Measurements from ENCODE around the gene TMEM239. TPM values are rescaled to one million over a fixed set of nuclear protein-coding genes. Genes with fewer than 3 reads are reported as not detected.
"Not testable (repeated sequence)": the region's sequence is repeated elsewhere in the genome, so short reads cannot be mapped to it uniquely, and the experiment has no call there.

TMEM239 gene
- total RNA-seq, 1 donor from 2014 or later, result not detected

DNA sequence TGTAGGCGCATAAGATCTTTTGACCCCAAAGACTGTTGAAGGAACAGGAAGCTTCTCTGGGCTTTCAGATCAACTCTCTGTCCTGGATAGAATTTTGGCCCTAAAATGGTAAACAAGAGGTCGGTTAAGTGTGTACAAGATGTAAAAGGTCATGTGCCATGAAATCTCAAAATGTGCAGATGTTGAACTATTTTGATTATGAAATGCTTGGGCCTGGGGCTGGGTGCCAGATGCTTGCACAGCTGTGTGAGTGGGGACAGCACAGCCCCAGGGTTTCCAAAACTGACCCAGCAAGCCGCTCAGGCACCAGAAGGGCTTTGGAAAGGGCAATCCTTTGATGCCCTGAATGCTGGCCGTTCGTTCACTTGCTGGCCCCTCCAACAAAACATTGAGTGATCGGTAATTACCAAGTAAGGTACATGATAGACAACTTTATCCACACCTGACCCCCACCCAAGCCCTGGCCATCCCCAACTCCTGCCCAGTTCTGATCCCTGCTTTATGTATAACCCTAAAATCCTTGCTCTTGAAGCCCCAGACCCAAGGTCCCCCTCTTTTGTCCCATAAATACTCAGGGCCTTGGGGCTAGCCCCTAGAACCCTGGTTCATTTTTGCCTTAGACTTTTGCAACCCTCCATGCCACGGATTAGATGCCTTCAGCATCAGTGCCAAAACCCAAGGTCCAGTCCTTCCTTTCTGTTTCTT lies 1.9 kb downstream of the TMEM239 start:
- intact Hi-C loops (cut with micrococcal nuclease), result no loop called here
- Mint-ChIP-seq H3K27me3 (ENCODE audit: low read depth) (peaks cover 49% of the 10 kb centered on the region), H3K4me1 (ENCODE audit: low read depth) (peaks cover 7% of the 10 kb centered on the region), H3K27ac (no peak overlapping the region), H3K4me3 (ENCODE audit: low read depth) (no peak overlapping the region), H3K36me3 (ENCODE audit: low read depth) (no peaks in the 10 kb centered on the region), H3K9me3 (peaks cover 4% of the 10 kb centered on the region)
- DNase-seq (ENCODE audit: low spot score), result no peak

- intact Hi-C loops (cut with micrococcal nuclease), result no loop called here
- DNase-seq (ENCODE audit: low spot score), result no peak
- no peak overlapping the region for H3K4me3 Mint-ChIP-seq (ENCODE audit: low read depth)
- H3K9me3 Mint-ChIP-seq, result no peaks in the 10 kb centered on the region
- H3K27me3 Mint-ChIP-seq (ENCODE audit: low read depth), result peaks cover 35% of the 10 kb centered on the region
- H3K27ac Mint-ChIP-seq, result no peak overlapping the region
- H3K4me1 Mint-ChIP-seq (ENCODE audit: low read depth), result peaks cover 7% of the 10 kb centered on the region
- H3K36me3 Mint-ChIP-seq (ENCODE audit: low read depth), result no peaks in the 10 kb centered on the region
These were observed 4.1 kb downstream of the TMEM239 start for GRCh38 chr20:2820084-2820895.

DNA sequence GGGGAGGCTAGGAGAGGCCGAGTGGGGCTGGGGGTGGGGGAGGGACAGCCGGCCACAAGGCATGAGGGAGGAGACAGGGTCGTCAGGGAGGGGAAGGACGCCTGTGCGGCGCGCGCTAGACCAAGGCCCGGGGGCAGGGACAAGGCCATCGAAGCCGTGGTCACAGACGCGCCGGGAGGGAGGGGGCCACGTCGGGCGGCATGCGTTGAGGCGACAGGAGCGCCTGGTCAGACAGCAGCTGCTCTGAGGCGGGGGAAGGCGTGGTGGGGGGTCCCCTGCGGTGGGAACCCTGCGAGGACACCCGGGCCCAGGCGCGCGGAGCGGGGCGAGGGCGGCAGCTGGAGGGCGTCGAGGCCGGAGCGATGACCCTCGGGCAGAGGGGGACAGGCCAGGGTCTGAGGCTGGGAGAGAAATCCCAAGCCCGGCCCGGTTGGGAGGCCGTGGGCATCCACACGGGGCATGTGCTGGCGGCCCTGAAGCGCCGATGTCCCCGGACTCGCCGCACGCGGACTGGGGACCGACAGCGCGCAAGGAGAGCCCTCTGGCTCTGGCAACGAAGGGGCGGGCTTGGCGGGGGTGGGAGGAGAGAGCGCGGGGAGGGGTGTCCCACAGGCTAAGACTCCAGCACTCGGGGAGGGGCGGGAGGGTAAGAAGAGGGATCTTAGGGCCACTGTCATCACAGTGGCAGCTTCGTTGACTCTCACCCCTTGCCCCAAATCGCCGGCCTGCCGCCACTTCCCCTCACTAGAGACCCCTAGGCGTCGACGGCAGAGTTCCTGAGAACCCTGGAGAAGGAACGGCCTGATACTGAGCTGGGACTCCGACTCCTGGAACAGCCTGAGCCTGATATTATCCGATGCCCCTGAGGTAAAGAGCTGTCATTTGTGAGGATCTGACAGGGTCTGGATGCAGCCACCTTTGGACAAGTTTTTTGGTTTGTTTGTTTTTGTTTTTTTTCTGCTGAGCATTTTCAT lies 5.0 kb downstream of the TMEM239 start:
- H3K4me1 Mint-ChIP-seq (ENCODE audit: low read depth), result peaks cover 12% of the 10 kb centered on the region
- H3K9me3 Mint-ChIP-seq, result no peaks in the 10 kb centered on the region
- no peaks in the 10 kb centered on the region for H3K36me3 Mint-ChIP-seq (ENCODE audit: low read depth)
- H3K27ac Mint-ChIP-seq, result no peak overlapping the region
- intact Hi-C loops (cut with micrococcal nuclease), result no loop called here
- H3K4me3 Mint-ChIP-seq (ENCODE audit: low read depth), result peak overlapping the region; percentile 39
- no peak for DNase-seq (ENCODE audit: low spot score)
- H3K27me3 Mint-ChIP-seq (ENCODE audit: low read depth), result peaks cover 40% of the 10 kb centered on the region

DNA sequence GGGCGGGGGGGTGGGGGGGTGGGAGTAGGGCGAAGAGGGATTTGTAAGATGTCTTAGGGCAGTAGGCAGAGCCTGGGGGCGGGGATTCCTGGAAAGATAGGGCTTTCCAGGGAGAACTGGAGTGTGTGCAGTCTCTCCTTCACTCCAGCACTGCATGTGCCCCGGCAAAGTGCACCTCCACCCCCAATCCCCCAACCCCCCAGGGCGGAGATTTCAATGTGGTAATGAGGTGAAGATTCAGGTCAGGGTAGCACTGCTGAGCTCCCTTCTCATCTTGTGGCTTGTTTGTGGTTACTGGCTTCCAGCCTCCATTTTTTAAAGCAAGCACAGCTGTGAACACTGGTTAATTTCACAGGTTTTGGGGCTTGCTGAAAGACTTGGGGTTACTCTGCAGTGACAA lies 5.9 kb downstream of the TMEM239 start:
- peak; percentile 56 for DNase-seq (ENCODE audit: low spot score)
- H3K4me3 Mint-ChIP-seq (ENCODE audit: low read depth), result no peak overlapping the region
- no peaks in the 10 kb centered on the region for H3K36me3 Mint-ChIP-seq (ENCODE audit: low read depth)
- peaks cover 48% of the 10 kb centered on the region for H3K27me3 Mint-ChIP-seq (ENCODE audit: low read depth)
- H3K9me3 Mint-ChIP-seq, result no peaks in the 10 kb centered on the region
- H3K4me1 Mint-ChIP-seq (ENCODE audit: low read depth), result peaks cover 21% of the 10 kb centered on the region
- no peak overlapping the region for H3K27ac Mint-ChIP-seq
- intact Hi-C loops (cut with micrococcal nuclease), result no loop called here

DNA sequence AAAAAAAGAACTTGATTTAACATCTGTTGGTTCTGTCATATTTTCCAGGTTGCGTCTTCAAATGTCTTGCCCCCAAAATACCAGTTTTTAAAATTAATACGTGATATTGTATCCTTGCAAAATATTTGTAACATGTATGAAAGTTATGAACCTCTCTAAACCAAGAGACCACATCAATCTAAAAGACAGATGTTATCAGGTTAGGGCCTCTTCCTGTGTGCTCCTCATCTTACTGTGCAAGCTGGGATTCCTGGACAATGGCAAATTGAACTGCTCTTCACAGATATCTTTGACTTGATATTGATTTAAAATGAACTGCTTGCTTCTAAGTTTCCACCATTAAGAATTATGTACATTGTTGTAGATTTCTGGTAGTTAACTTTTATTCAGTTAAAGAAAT lies 9.6 kb downstream of the TMEM239 start:
- no peaks in the 10 kb centered on the region for H3K9me3 Mint-ChIP-seq
- no peak overlapping the region for H3K27ac Mint-ChIP-seq
- peak overlapping the region; percentile 52 for H3K4me3 Mint-ChIP-seq (ENCODE audit: low read depth)
- no peak for DNase-seq (ENCODE audit: low spot score)
- no peaks in the 10 kb centered on the region for H3K36me3 Mint-ChIP-seq (ENCODE audit: low read depth)
- H3K4me1 Mint-ChIP-seq (ENCODE audit: low read depth), result peaks cover 21% of the 10 kb centered on the region
- peaks cover 44% of the 10 kb centered on the region for H3K27me3 Mint-ChIP-seq (ENCODE audit: low read depth)
- intact Hi-C loops (cut with micrococcal nuclease), result no loop called here

GRCh38 chr20:2826655-2827054 lies 10.5 kb downstream of the TMEM239 start:
- no peak overlapping the region for H3K27ac Mint-ChIP-seq
- no peaks in the 10 kb centered on the region for H3K9me3 Mint-ChIP-seq
- no peak for DNase-seq (ENCODE audit: low spot score)
- peaks cover 40% of the 10 kb centered on the region for H3K27me3 Mint-ChIP-seq (ENCODE audit: low read depth)
- H3K4me1 Mint-ChIP-seq (ENCODE audit: low read depth), result peaks cover 18% of the 10 kb centered on the region
- H3K36me3 Mint-ChIP-seq (ENCODE audit: low read depth), result no peaks in the 10 kb centered on the region
- H3K4me3 Mint-ChIP-seq (ENCODE audit: low read depth), result no peak overlapping the region
- intact Hi-C loops (cut with micrococcal nuclease), result no loop called here

DNA sequence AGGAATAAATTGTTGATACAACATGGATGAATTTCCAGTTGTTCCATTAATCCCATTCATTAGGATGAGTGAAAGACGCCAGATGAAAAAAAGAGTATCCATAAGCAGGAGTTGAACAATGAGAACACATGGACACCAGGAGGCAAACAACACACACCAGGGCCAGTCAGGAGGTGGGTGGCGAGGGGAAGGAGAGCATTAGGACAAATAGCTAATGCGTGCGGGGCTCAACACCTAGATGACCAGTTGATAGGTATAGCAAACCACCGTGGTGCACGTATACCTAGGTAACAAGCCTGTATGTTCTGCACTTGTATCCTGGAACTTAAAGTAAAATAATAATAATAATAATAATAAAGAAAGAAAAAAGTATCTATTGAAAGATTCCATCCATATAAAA lies 13.2 kb downstream of the TMEM239 start:
- H3K9me3 Mint-ChIP-seq, result no peaks in the 10 kb centered on the region
- H3K4me3 Mint-ChIP-seq (ENCODE audit: low read depth), result no peak overlapping the region
- intact Hi-C loops (cut with micrococcal nuclease), result no loop called here
- no peak for DNase-seq (ENCODE audit: low spot score)
- peaks cover 39% of the 10 kb centered on the region for H3K27me3 Mint-ChIP-seq (ENCODE audit: low read depth)
- H3K4me1 Mint-ChIP-seq (ENCODE audit: low read depth), result peaks cover 20% of the 10 kb centered on the region
- no peak overlapping the region for H3K27ac Mint-ChIP-seq
- H3K36me3 Mint-ChIP-seq (ENCODE audit: low read depth), result no peaks in the 10 kb centered on the region

GRCh38 chr20:2831206-2831605 lies 15.0 kb downstream of the TMEM239 start:
- H3K9me3 Mint-ChIP-seq; H3K27ac Mint-ChIP-seq; H3K4me3 Mint-ChIP-seq (ENCODE audit: low read depth); H3K36me3 Mint-ChIP-seq (ENCODE audit: low read depth); intact Hi-C loops (cut with micrococcal nuclease); DNase-seq (ENCODE audit: low spot score): not testable (repeated sequence)
- Mint-ChIP-seq H3K27me3 (ENCODE audit: low read depth) (peaks cover 33% of the 10 kb centered on the region), H3K4me1 (ENCODE audit: low read depth) (peaks cover 14% of the 10 kb centered on the region)

DNA sequence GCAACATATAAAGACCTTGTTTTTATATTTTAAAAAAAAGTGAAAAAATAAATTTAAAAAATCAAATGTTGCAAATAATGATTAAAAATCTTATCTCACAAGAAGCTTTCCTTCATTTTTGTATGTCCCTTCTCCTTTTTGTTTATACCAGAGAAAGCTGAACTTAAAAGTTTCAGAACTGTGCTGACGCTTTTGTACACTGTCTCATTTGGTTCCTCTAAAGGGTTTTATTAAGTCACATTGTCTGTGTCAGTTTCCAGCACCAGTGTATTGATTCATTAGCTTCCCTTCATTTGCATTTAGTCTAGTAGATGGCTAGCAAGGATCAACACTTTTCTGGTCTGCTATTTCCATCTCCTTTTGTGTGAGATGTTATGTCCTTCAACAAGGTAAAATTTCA lies 17.6 kb downstream of the TMEM239 start:
- Mint-ChIP-seq H3K4me1 (ENCODE audit: low read depth) (peaks cover 3% of the 10 kb centered on the region), H3K36me3 (ENCODE audit: low read depth) (peaks cover 11% of the 10 kb centered on the region), H3K27ac (no peak overlapping the region), H3K27me3 (ENCODE audit: low read depth) (peaks cover 10% of the 10 kb centered on the region), H3K9me3 (no peaks in the 10 kb centered on the region), H3K4me3 (ENCODE audit: low read depth) (no peak overlapping the region)
- no peak for DNase-seq (ENCODE audit: low spot score)
- intact Hi-C loops (cut with micrococcal nuclease), result no loop called here

DNA sequence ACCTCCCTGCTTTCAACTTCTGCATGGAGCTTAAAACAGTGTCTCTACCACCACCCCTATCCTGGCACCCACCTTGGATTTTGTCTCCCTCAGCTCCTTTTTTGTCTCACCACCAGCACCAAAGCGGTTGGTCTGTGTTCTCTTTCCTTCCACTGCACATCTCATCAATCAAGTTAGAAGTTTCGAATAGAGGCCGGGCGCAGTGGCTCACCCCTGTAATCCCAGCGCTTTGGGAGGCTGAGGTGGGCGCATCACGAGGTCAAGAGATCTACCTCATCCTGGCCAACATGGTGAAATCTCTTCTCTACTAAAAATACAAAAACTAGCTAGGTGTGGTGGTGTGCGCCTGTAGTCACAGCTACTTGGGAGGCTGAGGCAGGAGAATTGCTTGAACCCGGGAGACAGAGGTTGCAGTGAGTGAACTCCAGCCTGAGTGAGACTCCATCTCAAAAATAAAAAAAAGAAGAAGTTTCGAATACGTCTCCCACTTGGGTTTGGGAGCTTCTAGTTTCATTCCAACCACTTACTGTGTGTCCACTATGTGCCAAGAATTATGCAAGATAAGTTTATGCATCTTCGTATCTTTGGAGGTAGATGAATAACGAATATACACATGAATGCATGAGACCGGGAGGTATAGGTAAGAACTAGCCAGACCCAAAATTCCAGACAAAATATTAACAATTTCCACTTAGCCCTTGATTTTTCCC lies 18.4 kb downstream of the TMEM239 start:
- H3K27me3 Mint-ChIP-seq (ENCODE audit: low read depth), result peaks cover 4% of the 10 kb centered on the region
- intact Hi-C loops (cut with micrococcal nuclease), result no loop called here
- DNase-seq (ENCODE audit: low spot score), result no peak
- peaks cover 14% of the 10 kb centered on the region for H3K36me3 Mint-ChIP-seq (ENCODE audit: low read depth)
- peaks cover 3% of the 10 kb centered on the region for H3K9me3 Mint-ChIP-seq
- peaks cover 9% of the 10 kb centered on the region for H3K4me1 Mint-ChIP-seq (ENCODE audit: low read depth)
- no peak overlapping the region for H3K27ac Mint-ChIP-seq
- no peak overlapping the region for H3K4me3 Mint-ChIP-seq (ENCODE audit: low read depth)

DNA sequence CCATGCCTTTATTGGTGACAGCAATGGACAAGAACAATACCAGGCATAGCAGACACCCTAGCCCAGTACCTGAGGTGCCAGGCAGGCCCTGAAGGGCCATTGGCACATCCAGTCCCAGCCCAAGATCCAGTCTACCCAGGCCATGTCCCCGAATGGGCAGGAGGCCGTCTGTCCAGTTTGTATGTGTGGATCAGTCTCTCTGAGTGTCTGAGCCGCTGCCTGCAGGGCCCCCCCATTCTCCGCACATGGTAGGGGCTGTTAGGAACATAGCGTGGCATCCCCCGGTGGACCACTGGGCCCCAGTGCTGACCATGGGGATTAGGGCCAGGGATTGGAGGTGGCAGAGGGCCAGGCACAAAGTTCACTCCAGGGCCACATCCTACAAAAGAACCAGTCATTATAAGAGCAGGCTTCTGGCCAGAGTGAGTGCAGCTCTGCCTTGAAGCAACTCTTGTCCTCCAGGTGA lies 19.2 kb downstream of the TMEM239 start:
- no peak overlapping the region for H3K4me3 Mint-ChIP-seq (ENCODE audit: low read depth)
- peaks cover 9% of the 10 kb centered on the region for H3K4me1 Mint-ChIP-seq (ENCODE audit: low read depth)
- intact Hi-C loops (cut with micrococcal nuclease), result no loop called here
- H3K27ac Mint-ChIP-seq, result no peak overlapping the region
- no peak for DNase-seq (ENCODE audit: low spot score)
- peaks cover 15% of the 10 kb centered on the region for H3K36me3 Mint-ChIP-seq (ENCODE audit: low read depth)
- no peaks in the 10 kb centered on the region for H3K27me3 Mint-ChIP-seq (ENCODE audit: low read depth)
- H3K9me3 Mint-ChIP-seq, result peaks cover 3% of the 10 kb centered on the region

DNA sequence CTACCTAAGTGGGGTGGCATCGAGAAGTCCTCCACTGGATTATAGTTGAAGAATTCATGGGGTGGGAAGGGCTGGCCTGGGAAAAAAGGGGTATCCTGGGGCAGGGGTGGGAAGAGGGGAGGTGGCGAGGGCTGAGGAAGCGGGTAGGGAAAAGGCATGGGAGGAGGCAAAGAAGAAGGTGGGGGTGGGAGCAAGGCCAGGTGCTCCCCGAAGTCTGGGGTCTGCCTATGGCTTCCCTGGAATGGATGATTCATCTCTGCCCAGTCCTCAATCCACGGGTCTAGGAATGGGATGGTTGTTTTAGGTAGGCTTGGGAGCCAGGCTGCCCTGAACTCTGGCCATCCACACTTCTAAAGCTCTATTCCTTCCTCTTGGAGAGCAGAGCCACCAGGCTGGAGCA lies 19.9 kb downstream of the TMEM239 start:
- no peak for DNase-seq (ENCODE audit: low spot score)
- H3K9me3 Mint-ChIP-seq, result peaks cover 3% of the 10 kb centered on the region
- H3K4me3 Mint-ChIP-seq (ENCODE audit: low read depth), result no peak overlapping the region
- no peaks in the 10 kb centered on the region for H3K27me3 Mint-ChIP-seq (ENCODE audit: low read depth)
- H3K36me3 Mint-ChIP-seq (ENCODE audit: low read depth), result peaks cover 15% of the 10 kb centered on the region
- peaks cover 9% of the 10 kb centered on the region for H3K4me1 Mint-ChIP-seq (ENCODE audit: low read depth)
- intact Hi-C loops (cut with micrococcal nuclease), result no loop called here
- H3K27ac Mint-ChIP-seq, result no peak overlapping the region

Data from activated T-helper 2 cell treated with anti-CD3 and anti-CD28 coated beads, Interferon-gamma antibody, Interleukin-2, Interleukin-4, amounts not matched to agents 10 μg/mL and 5 μg/mL and 100 μg/mL, durations not matched to agents 14 hours and 24 hours and 36 hours (primary cell).